G401 (cell line): ENCODE data around the gene PROSER3. TPM values are rescaled to one million over a fixed set of nuclear protein-coding genes. Genes with fewer than 3 reads are reported as not detected.

Experiments
- DNase-seq: peaks from one replicate; pipeline ENCODE4 v3.0.0-alpha.2; 2015; ENCODE audit warnings: low spot score
- in situ Hi-C: cut with HindIII; loops from 2 replicates; pipeline ENCODE4 v1.10.0; 2016; ENCODE audit warnings: low sequenced_read_pairs, mixed read lengths
- total RNA-seq: library from RNA; depleted of rRNA; stranded (reverse); fragments of >200 nt; shearing (Covaris generic); gene quantifications from 2 replicates; pipeline ENCODE4 v1.2.3, GENCODE V29; 2014

PROSER3 gene
- total RNA-seq, 1 experiment from 2014 or later = 7.9 TPM

GRCh38 chr19:35750167-35750566, 7.8 kb upstream of the PROSER3 start:
- no peak for DNase-seq
- in situ Hi-C loops = no loop called here

GRCh38 chr19:35751839-35752745, 5.9 kb upstream of the PROSER3 start:
- DNase-seq = no peak
- in situ Hi-C loops = no loop called here

GRCh38 chr19:35752746-35753350, 5.1 kb upstream of the PROSER3 start:
- DNase-seq = no peak
- in situ Hi-C loops = no loop called here

- no peak for DNase-seq
- in situ Hi-C loops = no loop called here
These were observed 4.2 kb upstream of the PROSER3 start for GRCh38 chr19:35753634-35754369.

GRCh38 chr19:35754370-35755130, 3.4 kb upstream of the PROSER3 start:
- DNase-seq = no peak
- in situ Hi-C loops = no loop called here

GRCh38 chr19:35755131-35755549, 2.8 kb upstream of the PROSER3 start:
- in situ Hi-C loops = no loop called here
- DNase-seq = no peak

- in situ Hi-C loops = no loop called here
- no peak for DNase-seq
These were observed 2.2 kb upstream of the PROSER3 start for GRCh38 chr19:35755550-35756376.

GRCh38 chr19:35756377-35757230, 1.4 kb upstream of the PROSER3 start, which contains the start of gene HSPB6:
HSPB6 (minus strand) TSS chr19:35757029; CDS start chr19:35757008, 21 bp downstream.
- peak; percentile 32 for DNase-seq
- in situ Hi-C loops = no loop called here

GRCh38 chr19:35757231-35757748, 686 bp upstream of the PROSER3 start:
- DNase-seq = no peak
- in situ Hi-C loops = no loop called here

GRCh38 chr19:35759697-35760096, 1.7 kb downstream of the PROSER3 start:
- in situ Hi-C loops = no loop called here

GRCh38 chr19:35760711-35761349, 2.9 kb downstream of the PROSER3 start:
- in situ Hi-C loops = no loop called here

More at GRCh38 chr19:35759697-35760096, 1.7 kb downstream of the PROSER3 start:
- DNase-seq = no peak

GRCh38 chr19:35764432-35765315, 6.7 kb downstream of the PROSER3 start:
- in situ Hi-C loops = no loop called here
- DNase-seq = no peak

More at GRCh38 chr19:35760711-35761349, 2.9 kb downstream of the PROSER3 start:
- DNase-seq = no peak

- in situ Hi-C loops = no loop called here
- DNase-seq = no peak
These were observed 8.7 kb downstream of the PROSER3 start for GRCh38 chr19:35766571-35767104.

- in situ Hi-C loops = no loop called here
- no peak for DNase-seq
These were observed 9.5 kb downstream of the PROSER3 start for GRCh38 chr19:35767288-35768081.

- in situ Hi-C loops = no loop called here
- DNase-seq = no peak
These were observed 10.1 kb downstream of the PROSER3 start for GRCh38 chr19:35768082-35768421.
